Neural cell (in vitro differentiated cells): Measurements from ENCODE around the gene TRAPPC10.

ENCODE experiments used
- EZH2 ChIP-seq: fragments of 200-600, 300-800 bp; shearing (Covaris generic), sonication (generic); IDR thresholded peaks from 2 replicates; pipeline ENCODE4 v1.6.1; 2014; ENCODE audit warnings: antibody characterized with exemption, low read length, borderline replicate concordance, mild to moderate bottlenecking; ENCODE audit not compliant: insufficient read depth, poor library complexity, severe bottlenecking
- POLR2AphosphoS5 ChIP-seq: IDR thresholded peaks from 2 replicates; pipeline ENCODE4 v1.6.1; 2012
- TAF1 ChIP-seq: IDR thresholded peaks from 2 replicates; pipeline ENCODE4 v1.6.1; 2012; ENCODE audit warnings: low read depth
- TF ChIP-seq, protein P1 (sequence below): fragments of 450-650 bp; IDR thresholded peaks from 2 replicates; pipeline ENCODE4 v1.5.1; 2014; ENCODE audit warnings: antibody characterized with exemption, mild to moderate bottlenecking, moderate library complexity; ENCODE audit not compliant: poor library complexity, severe bottlenecking

DNA sequence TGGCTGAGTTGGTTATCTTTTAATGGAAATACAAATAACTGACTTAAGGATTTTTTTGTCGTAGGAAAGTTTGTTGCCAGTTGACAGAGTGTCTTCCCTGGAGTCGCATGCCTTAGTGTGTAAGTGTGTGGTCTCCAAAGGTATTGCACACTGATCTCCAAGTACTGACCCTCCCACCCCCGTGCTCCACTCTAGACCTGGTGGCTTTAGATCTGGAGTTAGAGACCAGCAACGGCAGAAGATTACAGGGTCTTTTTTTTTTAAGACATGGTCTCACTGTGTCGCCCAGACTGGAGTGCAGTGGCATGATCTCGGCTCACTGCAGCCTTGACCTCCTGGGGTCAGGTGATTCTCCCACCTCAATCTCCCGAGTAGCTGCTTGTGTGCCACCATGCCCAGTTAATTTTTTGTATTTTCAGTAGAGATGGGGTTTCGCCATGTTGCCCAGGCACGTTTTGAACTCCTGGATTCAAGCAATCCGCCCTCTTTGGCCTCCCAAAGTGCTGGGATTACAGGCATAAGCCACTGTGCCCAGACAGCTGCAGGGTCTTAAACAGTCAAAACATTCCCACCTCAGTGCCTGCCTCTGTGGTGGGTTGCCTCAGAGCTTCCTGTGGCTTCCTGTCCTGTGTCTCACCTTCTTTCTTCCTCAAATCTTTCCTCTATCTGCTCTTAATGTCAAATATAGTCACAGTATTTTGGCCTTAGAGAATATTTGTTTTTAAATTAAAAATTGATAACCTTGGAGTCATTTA is 6.9 kb downstream of the TRAPPC10 start:
- TF ChIP-seq, protein P1, sequence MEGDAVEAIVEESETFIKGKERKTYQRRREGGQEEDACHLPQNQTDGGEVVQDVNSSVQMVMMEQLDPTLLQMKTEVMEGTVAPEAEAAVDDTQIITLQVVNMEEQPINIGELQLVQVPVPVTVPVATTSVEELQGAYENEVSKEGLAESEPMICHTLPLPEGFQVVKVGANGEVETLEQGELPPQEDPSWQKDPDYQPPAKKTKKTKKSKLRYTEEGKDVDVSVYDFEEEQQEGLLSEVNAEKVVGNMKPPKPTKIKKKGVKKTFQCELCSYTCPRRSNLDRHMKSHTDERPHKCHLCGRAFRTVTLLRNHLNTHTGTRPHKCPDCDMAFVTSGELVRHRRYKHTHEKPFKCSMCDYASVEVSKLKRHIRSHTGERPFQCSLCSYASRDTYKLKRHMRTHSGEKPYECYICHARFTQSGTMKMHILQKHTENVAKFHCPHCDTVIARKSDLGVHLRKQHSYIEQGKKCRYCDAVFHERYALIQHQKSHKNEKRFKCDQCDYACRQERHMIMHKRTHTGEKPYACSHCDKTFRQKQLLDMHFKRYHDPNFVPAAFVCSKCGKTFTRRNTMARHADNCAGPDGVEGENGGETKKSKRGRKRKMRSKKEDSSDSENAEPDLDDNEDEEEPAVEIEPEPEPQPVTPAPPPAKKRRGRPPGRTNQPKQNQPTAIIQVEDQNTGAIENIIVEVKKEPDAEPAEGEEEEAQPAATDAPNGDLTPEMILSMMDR = no peak
- TF ChIP-seq POLR2AphosphoS5 (no peak), EZH2 (no peak), TAF1 (no peak)
